IPS-20b (cell line): ENCODE measurements around the gene MAST2.

ENCODE experiments used
- H3K27ac ChIP-seq: one replicate; pipeline ENCODE4 v1.5.1; 2013; ENCODE audit warnings: low read length
- H3K27me3 ChIP-seq: 2 replicates; pipeline ENCODE4 v1.6.1; 2013; ENCODE audit warnings: mild to moderate bottlenecking, low read length, inconsistent platforms; ENCODE audit not compliant: insufficient read depth
- H3K36me3 ChIP-seq: 2 replicates; pipeline ENCODE4 v1.6.1; 2013; ENCODE audit warnings: low read depth, mild to moderate bottlenecking, inconsistent platforms, low read length, moderate library complexity; ENCODE audit not compliant: insufficient read depth
- H3K4me1 ChIP-seq: 2 replicates; pipeline ENCODE4 v1.6.1; 2013; ENCODE audit warnings: mild to moderate bottlenecking, control low read depth, inconsistent platforms, low read length, moderate library complexity; ENCODE audit not compliant: insufficient read depth
- H3K4me3 ChIP-seq: 2 replicates; pipeline ENCODE4 v1.5.1; 2013; ENCODE audit warnings: mild to moderate bottlenecking, low read length, inconsistent platforms
- H3K9ac ChIP-seq: 2 replicates; pipeline ENCODE4 v1.6.1; 2013; ENCODE audit warnings: low read depth, mild to moderate bottlenecking, inconsistent platforms, low read length, moderate library complexity
- H3K9me3 ChIP-seq: 2 replicates; pipeline ENCODE4 v1.6.1; 2013; ENCODE audit warnings: mild to moderate bottlenecking, low read depth, low read length, inconsistent platforms; ENCODE audit not compliant: insufficient read depth

MAST2 gene

DNA sequence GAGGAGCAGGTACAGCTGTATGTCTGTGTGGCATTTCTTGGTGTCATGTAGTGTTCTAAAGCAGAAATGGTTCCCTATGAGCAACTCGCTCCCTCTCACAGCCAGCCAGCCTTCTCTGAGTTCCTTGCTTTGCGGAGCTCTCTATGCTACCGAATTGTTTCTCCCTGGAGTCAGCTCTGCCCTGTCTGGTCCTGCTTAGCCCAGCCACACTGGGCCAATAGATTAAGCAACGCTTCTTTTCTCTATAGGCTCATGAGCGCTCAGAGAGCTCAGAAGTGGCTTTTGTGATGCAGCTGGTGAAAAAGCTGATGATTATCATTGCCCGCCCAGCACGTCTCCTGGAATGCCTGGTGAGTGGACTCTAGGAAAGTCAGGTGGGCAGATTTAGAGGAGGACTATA is 215.9 kb downstream of the MAST2 start:
- Histone ChIP-seq H3K27me3 (no peaks in the 10 kb centered on the region), H3K9me3 (no peaks in the 10 kb centered on the region), H3K36me3 (peaks cover 30% of the 10 kb centered on the region), H3K27ac (no peak overlapping the region), H3K9ac (no peak overlapping the region), H3K4me1 (peaks cover 5% of the 10 kb centered on the region; the same call in 1 of the 2 replicates), H3K4me3 (no peak overlapping the region)

DNA sequence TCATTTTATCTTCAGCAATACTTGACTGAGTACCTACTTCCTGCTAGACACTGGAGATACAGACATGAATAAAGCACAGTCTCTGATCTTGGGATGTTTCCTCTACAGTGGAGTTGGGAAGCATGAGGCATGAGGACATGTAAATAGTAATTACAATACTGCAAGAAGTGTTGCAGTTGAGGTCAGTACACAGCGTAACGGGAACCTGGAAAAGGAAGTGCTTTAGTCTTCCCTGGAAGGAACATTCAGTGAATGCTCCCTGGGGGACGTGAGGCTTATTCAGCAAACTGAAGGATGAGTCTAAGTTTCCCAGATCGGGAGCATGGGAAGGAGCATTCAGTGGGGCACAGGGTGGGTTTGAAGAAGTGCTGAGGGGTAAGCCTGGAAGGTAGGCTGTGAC is 216.6 kb downstream of the MAST2 start:
- Histone ChIP-seq H3K4me3 (no peak overlapping the region), H3K4me1 (peaks cover 5% of the 10 kb centered on the region; the same call in 1 of the 2 replicates), H3K9ac (no peak overlapping the region), H3K27me3 (no peaks in the 10 kb centered on the region), H3K27ac (no peak overlapping the region), H3K9me3 (no peaks in the 10 kb centered on the region), H3K36me3 (peaks cover 35% of the 10 kb centered on the region)

DNA sequence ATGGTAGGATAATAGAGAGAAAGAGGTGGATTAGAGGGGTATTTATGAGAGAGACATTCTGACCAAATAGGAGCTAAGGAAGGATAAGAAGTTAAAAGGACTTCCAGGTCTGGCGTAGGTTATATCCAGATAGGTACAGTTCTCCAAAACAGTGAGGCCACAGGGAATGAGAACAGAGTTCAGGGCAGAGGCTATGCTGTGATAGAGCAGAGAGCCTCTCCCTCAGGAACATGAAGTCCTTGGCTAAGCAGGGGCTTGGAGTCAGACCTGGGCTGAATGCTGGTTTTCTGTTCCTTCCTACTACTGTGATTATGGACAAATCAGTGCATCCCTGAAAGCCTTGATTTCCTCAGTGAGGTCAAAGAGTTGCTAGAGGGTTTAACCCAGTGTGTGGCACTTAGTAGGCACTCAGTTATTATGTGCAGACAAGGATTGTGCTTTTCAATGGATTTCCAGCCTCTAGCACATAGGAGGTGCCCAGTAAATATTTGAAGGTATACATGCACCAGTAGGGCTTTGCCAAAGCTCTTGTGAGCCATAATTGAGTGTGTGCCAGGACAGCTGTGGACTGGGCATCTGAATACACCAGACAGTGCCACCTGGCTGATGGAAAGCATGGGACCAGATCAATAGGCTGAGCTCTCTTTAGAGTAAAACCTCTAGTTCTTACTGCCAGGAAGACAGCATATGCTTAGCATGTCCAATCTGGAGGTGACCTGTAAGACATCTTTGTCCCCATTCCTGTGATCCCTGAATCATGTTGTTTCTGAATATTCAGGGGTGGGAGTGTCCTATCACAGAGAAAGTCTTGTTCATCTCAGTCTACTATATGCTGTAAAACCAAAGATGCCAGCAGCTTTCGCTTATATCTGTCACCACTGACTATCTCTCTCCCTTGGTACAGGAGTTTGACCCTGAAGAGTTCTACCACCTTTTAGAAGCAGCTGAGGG is 217.9 kb downstream of the MAST2 start:
- Histone ChIP-seq H3K27me3 (no peaks in the 10 kb centered on the region), H3K4me3 (no peak overlapping the region), H3K9ac (no peak overlapping the region), H3K27ac (no peak overlapping the region), H3K4me1 (peaks cover 5% of the 10 kb centered on the region; the same call in 1 of the 2 replicates), H3K9me3 (no peaks in the 10 kb centered on the region), H3K36me3 (peaks cover 40% of the 10 kb centered on the region)

DNA sequence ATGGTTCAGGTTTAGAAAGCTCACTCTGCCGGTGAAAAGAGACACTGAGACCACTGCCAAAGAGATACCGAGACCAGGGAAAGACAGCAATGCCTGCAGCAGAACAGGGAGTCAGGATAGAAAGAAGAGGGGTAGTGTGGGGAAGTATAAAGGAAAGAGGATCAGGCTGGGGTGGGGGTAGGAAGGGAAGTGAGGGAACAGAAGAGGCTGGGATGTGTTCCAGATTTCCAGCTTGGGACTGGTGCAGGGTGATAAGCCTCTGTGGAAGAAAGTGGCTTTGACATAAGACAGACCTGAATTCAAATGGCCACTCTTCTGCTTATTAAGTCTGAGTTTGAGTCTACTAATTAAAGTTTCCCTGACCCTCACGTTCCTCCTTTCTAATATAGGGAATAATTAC is 223.1 kb downstream of the MAST2 start:
- H3K9ac ChIP-seq, result no peak overlapping the region
- no peak overlapping the region for H3K27ac ChIP-seq
- no peaks in the 10 kb centered on the region for H3K4me1 ChIP-seq
- H3K9me3 ChIP-seq, result no peaks in the 10 kb centered on the region
- peaks cover 79% of the 10 kb centered on the region for H3K36me3 ChIP-seq
- H3K4me3 ChIP-seq, result no peak overlapping the region
- no peaks in the 10 kb centered on the region for H3K27me3 ChIP-seq

DNA sequence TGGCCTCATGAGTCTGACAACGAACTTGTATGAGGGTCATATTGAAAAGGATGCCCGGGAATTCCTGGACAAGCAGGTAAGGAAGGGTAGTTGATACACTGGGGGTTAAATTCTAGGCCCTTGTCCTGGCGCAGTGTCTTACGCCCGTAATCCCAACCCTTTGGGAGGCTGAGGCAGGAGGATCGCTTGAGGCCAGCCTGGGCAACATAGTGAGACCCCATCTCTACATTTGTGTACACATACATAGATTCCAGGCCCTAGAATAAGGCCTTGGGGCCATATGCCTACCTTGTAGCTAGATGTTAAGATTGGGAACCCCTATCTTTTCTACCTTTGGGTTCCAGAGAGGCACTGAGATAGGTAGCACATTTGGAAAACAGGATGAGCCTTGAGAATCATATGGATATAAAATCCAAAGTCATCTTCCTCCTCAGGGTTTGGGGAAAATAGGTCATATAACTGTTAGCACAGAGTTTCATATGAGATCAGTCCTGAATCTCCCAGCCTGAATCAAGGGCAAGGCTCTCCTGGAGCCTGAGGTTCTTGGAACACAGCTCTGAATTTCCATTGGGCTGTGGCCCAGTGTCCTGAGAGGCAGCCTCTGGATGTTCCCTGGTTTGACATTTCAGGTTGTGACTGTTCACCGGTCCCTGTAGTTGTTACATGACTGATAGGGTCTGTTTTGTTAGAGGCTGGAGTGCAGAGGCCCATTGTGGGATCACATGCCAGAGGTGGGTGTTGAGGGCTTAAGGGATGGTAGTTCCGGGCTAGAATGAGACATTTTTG is 224.6 kb downstream of the MAST2 start:
- Histone ChIP-seq H3K27ac (no peak overlapping the region), H3K9ac (no peak overlapping the region), H3K27me3 (no peaks in the 10 kb centered on the region), H3K4me3 (no peak overlapping the region), H3K36me3 (peaks cover 77% of the 10 kb centered on the region), H3K4me1 (no peaks in the 10 kb centered on the region), H3K9me3 (no peaks in the 10 kb centered on the region)

DNA sequence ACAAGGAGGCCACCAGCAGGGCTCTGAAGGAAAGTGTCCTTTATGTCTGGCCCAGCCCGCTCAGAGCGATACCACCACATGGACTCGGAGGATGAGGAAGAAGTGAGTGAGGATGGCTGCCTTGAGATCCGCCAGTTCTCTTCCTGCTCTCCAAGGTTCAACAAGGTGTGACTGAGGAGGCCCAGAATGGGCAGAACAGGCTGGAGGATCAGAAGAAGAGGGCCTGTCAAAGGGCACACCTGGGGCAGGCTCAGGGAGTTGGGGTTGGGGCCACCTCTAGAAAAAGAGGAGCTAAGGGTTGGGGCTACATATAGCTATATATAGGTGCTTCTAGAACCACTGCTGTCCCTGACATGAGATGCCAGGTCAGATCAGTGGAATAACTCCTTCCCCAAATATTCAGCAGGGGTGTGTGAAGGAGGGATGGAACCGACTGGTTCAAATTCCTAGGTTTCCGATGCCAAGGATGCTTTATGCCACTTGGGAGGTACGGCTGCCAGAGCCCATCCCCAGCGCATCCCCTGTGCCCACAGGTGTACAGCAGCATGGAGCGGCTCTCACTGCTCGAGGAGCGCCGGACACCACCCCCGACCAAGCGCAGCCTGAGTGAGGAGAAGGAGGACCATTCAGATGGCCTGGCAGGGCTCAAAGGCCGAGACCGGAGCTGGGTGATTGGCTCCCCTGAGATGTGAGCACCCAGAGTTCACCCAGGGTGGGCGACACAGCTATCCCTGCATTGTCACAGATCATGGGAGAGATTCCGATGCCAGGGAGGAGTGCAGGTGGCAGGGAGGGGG is 226.9 kb downstream of the MAST2 start:
- peaks cover 68% of the 10 kb centered on the region for H3K36me3 ChIP-seq
- H3K4me3 ChIP-seq, result no peak overlapping the region
- H3K27me3 ChIP-seq, result no peaks in the 10 kb centered on the region
- H3K4me1 ChIP-seq, result no peaks in the 10 kb centered on the region
- H3K9me3 ChIP-seq, result no peaks in the 10 kb centered on the region
- no peak overlapping the region for H3K9ac ChIP-seq
- H3K27ac ChIP-seq, result no peak overlapping the region

DNA sequence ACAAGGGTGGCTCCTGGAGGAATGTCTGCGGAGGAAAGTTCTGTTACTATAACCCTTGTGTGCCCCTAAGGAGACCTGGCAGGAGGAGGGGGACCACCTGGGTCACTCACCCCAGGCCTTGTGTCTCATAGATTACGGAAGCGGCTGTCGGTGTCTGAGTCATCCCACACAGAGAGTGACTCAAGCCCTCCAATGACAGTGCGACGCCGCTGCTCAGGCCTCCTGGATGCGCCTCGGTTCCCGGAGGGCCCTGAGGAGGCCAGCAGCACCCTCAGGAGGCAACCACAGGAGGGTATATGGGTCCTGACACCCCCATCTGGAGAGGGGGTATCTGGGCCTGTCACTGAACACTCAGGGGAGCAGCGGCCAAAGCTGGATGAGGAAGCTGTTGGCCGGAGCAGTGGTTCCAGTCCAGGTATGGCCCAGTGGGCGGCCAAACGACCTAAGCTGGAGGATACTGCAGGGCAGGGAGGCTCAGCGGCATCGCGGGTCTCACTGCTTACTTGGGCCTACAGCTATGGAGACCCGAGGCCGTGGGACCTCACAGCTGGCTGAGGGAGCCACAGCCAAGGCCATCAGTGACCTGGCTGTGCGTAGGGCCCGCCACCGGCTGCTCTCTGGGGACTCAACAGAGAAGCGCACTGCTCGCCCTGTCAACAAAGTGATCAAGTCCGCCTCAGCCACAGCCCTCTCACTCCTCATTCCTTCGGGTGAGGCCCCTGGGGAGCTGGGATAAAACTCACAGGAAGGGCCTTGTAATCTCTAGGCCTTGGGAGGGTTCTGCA is 227.7 kb downstream of the MAST2 start:
- Histone ChIP-seq H3K27me3 (no peaks in the 10 kb centered on the region), H3K27ac (no peak overlapping the region), H3K4me1 (no peaks in the 10 kb centered on the region), H3K36me3 (peaks cover 68% of the 10 kb centered on the region), H3K9ac (no peak overlapping the region), H3K9me3 (no peaks in the 10 kb centered on the region), H3K4me3 (no peak overlapping the region)

DNA sequence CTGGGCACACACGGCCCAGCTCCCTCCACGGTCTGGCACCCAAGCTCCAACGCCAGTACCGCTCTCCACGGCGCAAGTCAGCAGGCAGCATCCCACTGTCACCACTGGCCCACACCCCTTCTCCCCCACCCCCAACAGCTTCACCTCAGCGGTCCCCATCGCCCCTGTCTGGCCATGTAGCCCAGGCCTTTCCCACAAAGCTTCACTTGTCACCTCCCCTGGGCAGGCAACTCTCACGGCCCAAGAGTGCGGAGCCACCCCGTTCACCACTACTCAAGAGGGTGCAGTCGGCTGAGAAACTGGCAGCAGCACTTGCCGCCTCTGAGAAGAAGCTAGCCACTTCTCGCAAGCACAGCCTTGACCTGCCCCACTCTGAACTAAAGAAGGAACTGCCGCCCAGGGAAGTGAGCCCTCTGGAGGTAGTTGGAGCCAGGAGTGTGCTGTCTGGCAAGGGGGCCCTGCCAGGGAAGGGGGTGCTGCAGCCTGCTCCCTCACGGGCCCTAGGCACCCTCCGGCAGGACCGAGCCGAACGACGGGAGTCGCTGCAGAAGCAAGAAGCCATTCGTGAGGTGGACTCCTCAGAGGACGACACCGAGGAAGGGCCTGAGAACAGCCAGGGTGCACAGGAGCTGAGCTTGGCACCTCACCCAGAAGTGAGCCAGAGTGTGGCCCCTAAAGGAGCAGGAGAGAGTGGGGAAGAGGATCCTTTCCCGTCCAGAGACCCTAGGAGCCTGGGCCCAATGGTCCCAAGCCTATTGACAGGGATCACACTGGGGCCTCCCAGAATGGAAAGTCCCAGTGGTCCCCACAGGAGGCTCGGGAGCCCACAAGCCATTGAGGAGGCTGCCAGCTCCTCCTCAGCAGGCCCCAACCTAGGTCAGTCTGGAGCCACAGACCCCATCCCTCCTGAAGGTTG is 231.4 kb downstream of the MAST2 start:
- Histone ChIP-seq H3K4me1 (no peaks in the 10 kb centered on the region), H3K27ac (no peak overlapping the region), H3K4me3 (no peak overlapping the region), H3K27me3 (no peaks in the 10 kb centered on the region), H3K9me3 (no peaks in the 10 kb centered on the region), H3K36me3 (peaks cover 43% of the 10 kb centered on the region), H3K9ac (no peak overlapping the region)

DNA sequence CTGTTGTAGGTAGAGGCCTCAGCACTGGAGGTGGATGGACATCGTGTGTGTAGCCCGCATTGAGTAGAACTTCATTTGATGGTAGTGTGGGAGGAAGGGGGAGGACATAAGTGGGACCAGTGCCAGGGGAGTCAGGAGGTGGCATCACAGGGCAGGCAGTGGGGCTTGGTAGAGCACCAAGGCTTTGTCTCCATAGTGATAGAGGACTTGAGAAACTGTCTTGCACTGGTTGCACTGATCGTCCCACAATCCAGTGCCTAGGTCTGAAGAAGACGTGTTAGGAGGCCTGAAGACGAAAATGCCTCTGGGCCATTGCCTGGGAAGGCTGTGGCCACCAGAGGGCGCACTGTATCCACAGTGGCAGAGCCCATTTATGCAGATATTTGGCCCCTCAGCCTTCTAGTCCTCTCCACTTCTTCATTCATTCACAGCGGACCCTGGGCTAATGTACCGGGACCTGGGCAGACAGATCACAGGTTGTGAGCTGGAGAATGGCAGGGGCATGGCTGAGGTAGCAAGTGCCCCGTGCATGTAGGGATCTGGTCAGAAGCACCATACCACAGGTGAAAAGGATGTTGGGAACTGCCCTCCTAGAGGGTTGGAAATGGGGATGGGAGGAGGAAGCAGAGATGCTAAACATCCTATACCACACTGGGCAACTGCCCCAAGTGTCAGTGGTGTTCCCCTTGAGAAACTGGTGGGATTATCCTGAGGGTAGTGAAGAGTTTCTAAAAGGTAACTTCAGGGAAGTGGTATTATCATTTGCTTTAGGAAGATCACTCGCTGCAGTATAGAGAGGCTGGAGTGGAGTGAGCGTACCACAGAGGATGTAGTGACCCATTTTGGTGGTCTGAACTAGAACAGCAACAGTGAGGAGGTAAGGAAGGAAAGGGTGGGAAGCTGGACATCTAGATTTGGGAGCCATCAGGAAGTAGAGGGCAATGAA is 233.8 kb downstream of the MAST2 start:
- Histone ChIP-seq H3K36me3 (peaks cover 29% of the 10 kb centered on the region), H3K9ac (no peak overlapping the region), H3K4me1 (no peaks in the 10 kb centered on the region), H3K9me3 (no peaks in the 10 kb centered on the region), H3K27me3 (no peaks in the 10 kb centered on the region), H3K4me3 (no peak overlapping the region), H3K27ac (no peak overlapping the region)
